GM19395 (cell line): ENCODE data around the gene DNMT1.

Experiments
- ATAC-seq: cut with Tn5 transposase; IDR thresholded peaks from one replicate; pipeline ENCODE4 v1.9.1; 2021; ENCODE audit warnings: mild to moderate bottlenecking, moderate library complexity; ENCODE audit not compliant: unreplicated experiment

DNMT1 gene

GRCh38 chr19:10115392-10116084 lies 79.2 kb downstream of the DNMT1 start:
- ATAC-seq: no peak

- no peak for ATAC-seq
Measured at GRCh38 chr19:10114651-10115391, 79.9 kb downstream of the DNMT1 start.

GRCh38 chr19:10113964-10114650 lies 80.6 kb downstream of the DNMT1 start:
- ATAC-seq: no peak

- no peak for ATAC-seq
Measured at GRCh38 chr19:10113592-10113963, 81.2 kb downstream of the DNMT1 start.

- no peak for ATAC-seq
Measured at GRCh38 chr19:10112895-10113591, 81.7 kb downstream of the DNMT1 start.

GRCh38 chr19:10112037-10112761 lies 82.6 kb downstream of the DNMT1 start:
- ATAC-seq: no peak

GRCh38 chr19:10111405-10111811 lies 83.3 kb downstream of the DNMT1 start, which contains the start of gene P2RY11:
Gene P2RY11 (plus strand): TSS chr19:10111693. CDS start chr19:10111722, 29 bp downstream.
- ATAC-seq: no peak

GRCh38 chr19:10110972-10111317 lies 83.8 kb downstream of the DNMT1 start:
- ATAC-seq: no peak

- ATAC-seq: no peak
Measured at GRCh38 chr19:10110076-10110971, 84.4 kb downstream of the DNMT1 start.

GRCh38 chr19:10109528-10109927 lies 85.2 kb downstream of the DNMT1 start:
- ATAC-seq: no peak

GRCh38 chr19:10107817-10108367 lies 86.9 kb downstream of the DNMT1 start:
- ATAC-seq: no peak

GRCh38 chr19:10107254-10107653 lies 87.5 kb downstream of the DNMT1 start:
- ATAC-seq: no peak

- peak; percentile 55 for ATAC-seq
Measured at GRCh38 chr19:10106100-10106936, 88.4 kb downstream of the DNMT1 start, which contains the start of gene PPAN. Gene PPAN (plus strand): TSS chr19:10106362. CDS start chr19:10106395, 33 bp downstream.

GRCh38 chr19:10105509-10106099 lies 89.1 kb downstream of the DNMT1 start:
- peak; percentile 19 for ATAC-seq

- ATAC-seq: peak; percentile 37
Measured at GRCh38 chr19:10104665-10105508, 89.9 kb downstream of the DNMT1 start.

GRCh38 chr19:10104130-10104513 lies 90.6 kb downstream of the DNMT1 start:
- no peak for ATAC-seq

GRCh38 chr19:10102787-10103236 lies 91.9 kb downstream of the DNMT1 start:
- peak; percentile 34 for ATAC-seq
